SHP77 treated with DMSO at 0.1 percent for 48 hours (cell line): ENCODE data around the gene TMEM45A.
"Not testable (repeated sequence)": the region's sequence is repeated elsewhere in the genome, so short reads cannot be mapped to it uniquely, and the experiment has no call there.

ENCODE experiments used
- DNase-seq: peaks from one replicate; lab custom pipeline; 2025; lab: John Stamatoyannopoulos, UW

TMEM45A gene

DNA sequence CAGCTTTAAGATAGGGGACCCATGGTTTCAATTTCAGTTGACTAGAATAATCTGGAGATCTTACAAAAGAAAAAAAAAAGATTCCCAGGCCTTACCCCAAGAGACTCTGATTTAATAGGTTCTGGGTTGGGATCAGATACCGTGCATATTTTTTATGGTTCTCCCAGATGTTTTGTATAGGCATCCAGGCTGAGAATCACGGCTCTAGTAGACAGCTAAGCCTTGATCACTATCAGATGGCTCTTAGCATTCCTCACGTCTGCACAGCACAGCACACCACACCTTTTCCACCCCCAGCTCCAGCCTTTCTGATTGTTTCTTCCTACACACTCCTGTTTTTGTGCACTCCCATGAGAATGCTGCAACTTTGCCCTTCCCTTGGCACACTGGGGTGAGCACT is 40.8 kb downstream of the TMEM45A start:
- DNase-seq, result no peak

DNA sequence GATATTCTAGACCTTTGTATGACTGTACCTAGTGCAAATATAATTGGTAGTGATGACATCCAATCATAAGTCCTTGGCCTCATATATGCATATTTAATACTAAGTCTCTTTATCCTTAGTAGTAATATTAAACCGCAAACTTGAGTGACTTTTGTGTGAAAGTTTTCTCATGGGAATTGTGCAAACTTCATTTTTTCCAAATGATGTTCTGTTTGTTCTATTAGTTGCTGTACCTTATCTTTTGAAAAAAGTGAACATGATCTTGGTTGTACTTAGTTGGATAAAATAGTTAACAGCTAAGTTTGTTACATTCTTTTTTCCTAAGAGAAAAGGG is 43.2 kb downstream of the TMEM45A start:
- DNase-seq, result no peak

DNA sequence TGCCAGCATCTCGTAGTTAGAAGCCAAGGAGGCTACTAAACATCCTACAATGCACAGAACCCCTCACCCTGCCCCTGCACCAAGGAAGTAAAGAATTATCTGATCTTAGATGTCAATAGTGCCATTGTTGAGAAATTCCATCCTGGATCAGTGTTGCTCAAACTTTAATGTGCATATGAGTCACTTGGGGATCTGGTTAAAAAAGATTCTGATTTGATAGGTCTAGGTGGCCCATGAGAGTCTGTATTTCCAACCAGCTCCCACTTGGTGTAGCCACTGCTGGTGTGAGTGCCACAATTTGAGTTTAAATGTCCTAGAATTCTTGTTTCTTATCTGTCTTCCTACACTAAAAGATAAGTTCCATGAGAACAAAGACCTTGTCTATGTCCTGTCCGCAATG is 43.7 kb downstream of the TMEM45A start:
- no peak for DNase-seq

DNA sequence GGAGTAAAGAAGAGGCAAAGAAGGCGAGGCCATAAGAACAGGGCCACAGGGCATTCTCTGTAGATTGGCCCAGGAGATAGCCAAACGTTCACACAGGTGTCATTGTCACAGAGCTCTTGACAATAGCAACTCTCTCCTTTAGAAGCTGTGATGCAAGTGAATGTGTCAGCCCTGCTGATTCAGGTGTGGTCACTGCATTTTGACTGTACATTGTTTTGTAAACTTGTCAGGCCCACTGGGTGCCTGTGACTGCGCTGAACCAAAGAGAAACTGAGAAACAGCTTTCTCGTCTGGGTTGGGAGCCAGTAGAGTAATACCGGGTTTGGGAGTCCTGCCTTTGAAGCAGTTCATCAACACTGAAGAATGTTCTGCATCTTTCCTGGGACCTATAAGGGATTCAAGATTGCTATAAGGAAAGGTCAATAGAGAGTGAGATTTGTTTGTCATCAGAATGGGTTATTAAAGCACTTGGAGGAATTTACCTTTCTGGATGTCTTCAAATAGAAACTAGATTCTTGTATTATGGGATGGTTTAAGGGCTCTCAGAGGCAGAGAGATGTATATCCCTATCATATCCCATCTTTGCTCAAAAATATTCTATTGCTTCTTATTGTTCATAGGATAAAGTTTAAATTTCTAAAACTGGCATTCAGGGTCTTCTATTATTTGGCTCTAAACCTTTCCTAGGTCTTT is 45.4 kb downstream of the TMEM45A start:
- DNase-seq, result no peak

DNA sequence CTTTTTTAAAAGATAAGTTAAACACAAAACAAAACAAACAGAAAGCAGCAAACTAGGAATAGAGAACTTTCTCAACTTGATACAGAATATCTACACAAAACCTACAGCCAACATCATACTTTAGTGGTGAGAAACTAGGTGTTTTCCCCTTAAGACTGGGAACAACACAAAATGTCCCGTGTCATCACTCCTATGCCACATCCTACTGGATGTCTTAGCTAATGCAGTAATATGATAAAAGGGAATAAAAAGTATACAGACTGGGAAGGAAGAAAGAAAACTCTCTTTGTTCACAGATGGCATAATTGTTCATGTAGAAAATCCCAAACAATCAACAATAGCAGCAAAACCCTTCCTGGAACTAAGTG is 45.9 kb downstream of the TMEM45A start:
- no peak for DNase-seq

DNA sequence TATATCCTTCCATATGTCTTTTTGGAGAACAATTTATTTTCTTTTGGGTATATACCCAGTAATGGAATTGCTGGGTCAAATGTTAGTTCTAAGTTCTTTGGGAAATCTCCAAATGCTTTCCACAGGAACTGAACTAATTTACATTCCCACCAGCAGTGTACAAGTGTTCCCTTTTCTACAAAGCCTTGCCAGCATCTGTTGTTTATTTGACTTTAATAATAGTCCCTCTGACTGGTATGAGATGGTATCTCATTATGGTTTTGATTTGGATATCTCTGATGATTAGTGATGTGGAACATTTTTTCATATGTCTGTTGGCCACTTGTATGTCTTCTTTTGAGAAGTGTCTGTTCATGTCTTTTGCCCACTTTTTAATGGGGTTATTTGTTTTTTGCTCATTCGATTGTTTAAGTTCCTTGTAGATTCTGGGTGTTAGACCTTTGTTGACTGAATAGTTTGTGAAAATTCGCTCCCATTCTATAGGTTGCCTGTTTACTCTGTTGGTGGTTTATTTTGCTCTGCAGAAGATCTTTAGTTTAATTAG is 48.4 kb downstream of the TMEM45A start:
- DNase-seq, result no peak

DNA sequence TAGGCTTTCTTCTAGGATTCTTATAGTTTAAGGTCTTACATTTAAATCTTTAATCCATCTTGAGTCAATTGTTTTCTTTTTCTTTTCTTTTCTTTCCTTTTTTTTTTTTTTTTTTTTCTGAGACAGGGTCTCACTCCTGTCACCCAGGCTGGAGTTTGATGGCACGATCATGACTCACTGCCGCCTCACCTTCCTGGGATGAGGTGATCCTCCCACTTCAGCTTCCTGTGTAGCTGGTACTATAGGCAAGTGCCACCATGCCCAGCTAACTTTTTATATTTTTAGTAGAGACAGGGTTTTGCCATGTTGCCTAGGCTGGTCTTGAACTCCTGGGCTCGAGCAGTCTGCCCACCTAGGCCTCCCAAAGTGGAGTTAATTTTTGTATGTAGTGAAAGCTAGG is 49.0 kb downstream of the TMEM45A start:
- not testable (repeated sequence) for DNase-seq

DNA sequence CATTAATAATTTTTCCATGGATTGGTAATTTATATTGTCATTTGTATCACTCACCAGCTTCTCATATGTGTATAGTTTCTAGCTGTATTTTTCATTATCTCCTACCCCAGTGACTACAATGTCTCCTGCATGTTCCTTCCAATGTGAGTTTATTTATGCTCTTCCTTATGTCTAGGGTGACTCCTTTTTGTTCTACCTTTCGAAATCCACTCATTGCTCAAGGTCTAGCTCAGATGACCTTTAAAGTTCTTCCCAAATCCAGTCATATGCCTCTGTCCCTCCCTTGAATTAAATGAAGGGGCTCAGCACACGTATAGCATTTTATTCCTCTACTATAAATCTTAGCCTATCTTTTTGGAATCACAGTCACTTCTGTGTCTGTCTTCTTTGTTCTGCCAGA is 53.0 kb downstream of the TMEM45A start:
- DNase-seq, result no peak

DNA sequence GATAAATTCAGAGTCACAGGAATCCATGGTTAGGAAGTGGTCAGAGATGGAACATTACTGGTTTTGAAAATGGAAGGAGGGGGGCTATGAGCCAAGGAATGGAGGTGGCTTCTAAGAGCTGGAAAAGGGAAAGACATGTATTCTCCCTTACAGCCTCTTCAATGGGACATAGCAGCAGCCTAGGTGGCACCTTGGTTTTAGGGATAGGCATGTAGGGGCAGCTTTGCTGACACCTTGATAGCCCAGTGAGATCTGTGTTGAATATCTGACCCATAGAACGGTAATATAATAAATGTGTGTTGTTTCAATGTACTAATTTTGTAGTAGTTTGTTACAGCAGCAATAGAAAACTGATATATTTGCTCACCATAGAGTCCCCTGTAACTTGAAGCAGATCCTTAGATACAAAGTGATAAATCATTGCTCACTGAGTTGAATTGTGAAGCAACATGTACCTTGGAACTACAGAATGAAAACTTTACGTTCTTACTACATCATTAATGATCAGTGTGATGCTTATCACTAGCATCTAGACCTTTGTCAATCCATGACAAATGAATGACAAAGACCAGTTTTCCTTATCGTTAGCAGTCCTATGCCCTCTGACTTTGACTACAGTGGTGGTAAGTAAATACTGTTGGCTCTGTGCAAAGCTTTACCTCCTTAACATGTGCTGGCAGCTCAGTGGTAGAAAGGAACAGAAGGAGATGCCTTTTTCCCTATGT is 53.8 kb downstream of the TMEM45A start:
- DNase-seq, result no peak

DNA sequence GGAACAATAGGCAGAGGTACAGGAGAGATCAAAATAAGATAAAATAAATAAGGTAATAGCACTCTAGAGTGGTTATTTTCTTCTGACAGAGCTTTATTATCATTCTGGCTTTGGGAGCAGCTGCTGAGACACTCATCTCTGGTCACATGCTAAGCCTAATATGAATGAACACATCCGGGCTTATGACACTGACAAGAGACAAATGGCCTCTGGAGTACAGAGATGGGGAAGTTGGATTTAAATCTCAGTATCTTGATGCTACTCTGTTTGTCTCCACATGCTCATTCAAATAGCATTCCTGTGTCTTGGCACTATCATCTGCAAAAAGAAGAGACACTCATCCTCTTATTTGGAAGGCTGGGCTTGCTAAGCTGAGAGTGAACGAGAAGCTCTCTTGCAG is 55.6 kb downstream of the TMEM45A start:
- DNase-seq, result peak; percentile 32

DNA sequence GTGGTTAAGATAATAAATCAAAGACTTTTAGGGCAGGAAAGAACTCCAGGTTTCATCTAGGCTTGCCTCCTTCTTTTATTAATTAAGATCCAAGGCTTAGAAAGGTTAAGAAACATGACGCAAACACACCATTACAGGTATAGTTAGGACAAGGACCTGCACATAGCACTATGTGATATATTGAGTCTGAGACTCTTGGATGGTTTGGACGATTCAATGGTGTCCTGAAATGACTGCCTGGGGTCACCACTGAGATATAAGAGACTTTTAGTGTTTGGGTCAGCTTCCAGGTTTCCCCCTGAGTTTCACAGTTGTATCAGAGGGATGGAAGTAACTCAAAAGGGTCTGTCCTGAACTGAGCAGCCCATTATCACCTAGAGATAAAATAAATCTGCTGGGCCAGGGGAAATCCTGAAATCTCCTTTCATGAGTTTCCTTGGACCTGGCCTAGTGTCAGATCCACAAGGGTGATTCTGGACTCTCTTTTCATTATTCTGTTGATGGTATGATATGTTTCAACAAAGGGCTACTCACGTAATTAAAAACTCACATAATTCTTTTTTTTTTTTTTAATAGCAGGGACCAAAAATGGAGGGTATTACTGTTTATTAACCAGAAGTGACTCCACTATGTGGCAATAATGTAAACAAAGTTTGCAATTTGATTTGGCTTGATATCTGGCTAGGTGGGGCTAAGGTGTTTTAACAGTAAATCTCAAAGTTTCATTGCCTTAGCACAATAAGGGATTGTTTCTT is 61.4 kb downstream of the TMEM45A start:
- DNase-seq, result no peak

DNA sequence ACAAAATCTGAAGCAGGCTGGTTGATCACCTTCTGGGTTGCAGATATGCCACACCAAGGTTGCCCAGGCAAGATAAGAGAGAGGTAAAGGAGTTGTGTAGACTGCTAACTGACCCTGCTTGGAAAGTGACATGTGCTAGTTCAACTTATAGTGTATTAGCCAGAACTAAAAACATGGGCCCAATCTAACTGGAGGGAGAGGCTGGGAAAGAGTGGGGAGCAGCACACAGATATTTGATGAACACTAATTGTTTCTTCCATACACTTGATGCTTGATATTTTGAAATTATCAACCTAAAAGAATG is 61.9 kb downstream of the TMEM45A start:
- no peak for DNase-seq

DNA sequence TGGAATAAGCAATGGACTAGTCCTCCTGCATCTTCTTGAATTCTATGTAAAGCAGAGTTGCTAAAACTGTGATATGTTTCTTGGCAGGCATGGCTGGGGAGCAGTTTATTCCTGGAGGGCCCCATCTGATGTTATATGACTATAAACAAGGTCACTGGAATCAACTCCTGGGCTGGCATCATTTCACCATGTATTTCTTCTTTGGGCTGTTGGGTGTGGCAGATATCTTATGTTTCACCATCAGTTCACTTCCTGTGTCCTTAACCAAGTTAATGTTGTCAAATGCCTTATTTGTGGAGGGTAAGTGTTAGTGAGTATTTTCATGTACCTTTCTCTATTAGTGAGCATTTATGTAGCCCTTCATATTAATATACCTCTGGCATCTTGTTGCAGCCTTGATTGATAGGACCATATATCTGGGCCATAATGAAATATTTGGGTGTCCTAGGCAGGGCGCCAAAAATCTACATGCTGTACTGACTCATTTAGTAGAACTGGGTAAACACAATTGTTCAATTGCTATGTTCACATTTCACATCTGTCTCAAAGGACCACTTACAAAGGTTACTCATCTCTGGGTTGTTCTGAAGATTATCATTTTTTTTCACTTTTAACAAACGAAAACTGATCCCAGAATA is 64.4 kb downstream of the TMEM45A start:
- no peak for DNase-seq

DNA sequence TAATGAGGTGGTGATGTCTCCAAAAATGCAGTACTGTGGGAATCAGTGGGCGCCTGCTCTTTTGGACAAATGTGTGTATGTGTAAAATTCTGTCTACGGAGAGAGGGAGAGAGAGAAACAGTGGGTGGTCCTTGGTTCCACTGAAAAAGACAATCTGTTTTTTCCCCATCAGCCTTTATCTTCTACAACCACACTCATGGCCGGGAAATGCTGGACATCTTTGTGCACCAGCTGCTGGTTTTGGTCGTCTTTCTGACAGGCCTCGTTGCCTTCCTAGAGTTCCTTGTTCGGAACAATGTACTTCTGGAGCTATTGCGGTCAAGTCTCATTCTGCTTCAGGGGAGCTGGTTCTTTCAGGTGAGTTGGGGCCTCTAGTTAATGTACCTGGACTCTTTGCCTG is 65.8 kb downstream of the TMEM45A start:
- DNase-seq, result no peak

DNA sequence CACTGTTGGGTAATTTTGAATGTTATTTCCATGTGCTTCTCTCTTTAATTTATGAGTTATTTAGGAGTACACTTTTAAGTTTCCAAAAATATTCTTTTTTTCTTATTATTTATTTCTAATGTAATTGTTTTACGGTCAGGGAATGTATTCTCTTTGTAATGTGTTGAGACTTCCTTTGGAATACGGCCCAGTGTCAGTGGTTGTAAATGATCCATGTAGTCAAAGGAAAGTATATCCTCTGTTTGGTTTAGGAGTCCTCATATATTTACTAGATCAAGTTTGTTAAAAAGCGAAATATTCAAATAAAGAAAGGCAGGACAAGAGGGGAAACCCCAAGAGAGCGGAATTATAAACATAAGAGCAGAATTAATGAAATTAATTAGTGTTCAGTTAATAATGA is 68.0 kb downstream of the TMEM45A start:
- DNase-seq, result no peak

DNA sequence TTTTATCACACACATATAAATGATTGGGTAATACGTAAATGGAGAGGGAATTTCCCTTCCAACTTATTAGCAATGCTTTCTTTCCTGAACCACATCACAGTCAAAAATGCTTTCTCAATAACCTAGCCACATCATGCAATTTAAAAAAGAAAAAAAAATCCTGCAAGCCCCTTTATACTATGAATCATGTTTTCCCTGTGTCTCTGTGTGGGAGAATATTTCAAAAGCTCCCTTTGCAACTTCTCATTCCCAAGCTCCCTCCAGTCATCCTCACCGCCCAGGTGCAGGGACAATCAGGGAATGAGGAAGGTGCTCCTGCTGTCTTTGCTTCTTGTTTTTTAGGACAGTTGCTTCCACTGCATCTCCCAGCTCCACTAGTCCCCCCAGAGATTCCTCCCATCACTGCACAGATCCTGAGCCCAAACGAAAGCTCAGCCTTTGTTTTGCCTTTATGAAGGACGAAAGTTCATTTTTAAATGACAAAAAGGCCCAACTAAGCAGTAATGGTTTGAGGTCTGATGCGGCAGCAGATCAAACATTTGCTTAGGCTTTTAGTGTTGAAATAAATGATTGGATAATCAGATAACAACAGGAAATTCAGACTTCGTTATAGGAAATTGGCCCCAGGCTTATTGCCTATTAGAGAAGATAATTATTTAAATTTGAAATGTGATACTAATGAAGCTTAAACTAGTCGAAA is 69.2 kb downstream of the TMEM45A start:
- DNase-seq, result no peak

DNA sequence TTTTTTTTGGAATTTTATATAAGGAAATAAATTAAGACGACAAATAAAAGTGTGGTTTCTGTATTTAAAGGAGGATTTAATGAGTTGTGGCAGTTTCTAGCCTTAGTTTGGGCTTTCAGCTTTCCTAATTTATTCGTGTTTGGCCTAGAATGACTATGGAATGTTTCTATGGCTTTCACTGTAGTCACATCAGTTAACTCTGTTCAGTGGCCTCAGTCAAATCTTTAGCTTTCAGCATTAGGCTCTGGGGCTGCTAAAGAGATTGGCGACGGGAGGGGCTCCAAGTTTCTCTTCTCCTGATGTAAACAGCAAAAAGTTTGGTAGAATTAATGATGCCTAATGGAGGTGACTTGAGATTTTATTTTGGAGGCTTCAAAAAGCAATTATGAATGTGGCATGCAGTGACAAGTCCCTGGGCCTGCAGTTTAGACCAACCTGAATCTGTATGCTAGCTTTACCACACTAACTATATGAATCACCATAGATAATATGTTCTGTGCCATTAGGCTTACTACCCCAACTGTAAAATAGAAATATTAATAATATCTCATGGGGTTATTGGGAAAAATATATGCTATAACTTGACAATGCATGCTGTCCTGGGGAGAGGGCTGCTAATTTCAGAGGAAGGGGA is 69.9 kb downstream of the TMEM45A start:
- no peak for DNase-seq

DNA sequence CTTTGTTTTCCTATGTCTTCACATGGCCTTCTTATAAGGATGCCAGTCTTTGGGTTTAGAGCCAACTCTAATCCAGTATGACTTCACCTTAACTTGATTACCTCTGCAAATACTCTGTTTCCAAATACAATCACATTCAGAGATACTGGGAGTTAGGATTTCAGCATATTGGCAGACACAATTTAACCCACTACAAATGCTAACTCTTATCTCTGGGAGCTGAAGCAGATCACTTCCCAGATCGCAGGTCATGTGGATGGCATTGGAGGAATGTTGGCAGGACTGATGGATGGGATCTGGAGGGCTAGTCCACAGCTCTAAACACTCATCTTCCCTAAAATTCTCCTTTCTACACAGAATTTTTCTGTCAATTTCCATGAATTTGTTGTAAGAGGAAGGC is 70.8 kb downstream of the TMEM45A start:
- no peak for DNase-seq

DNA sequence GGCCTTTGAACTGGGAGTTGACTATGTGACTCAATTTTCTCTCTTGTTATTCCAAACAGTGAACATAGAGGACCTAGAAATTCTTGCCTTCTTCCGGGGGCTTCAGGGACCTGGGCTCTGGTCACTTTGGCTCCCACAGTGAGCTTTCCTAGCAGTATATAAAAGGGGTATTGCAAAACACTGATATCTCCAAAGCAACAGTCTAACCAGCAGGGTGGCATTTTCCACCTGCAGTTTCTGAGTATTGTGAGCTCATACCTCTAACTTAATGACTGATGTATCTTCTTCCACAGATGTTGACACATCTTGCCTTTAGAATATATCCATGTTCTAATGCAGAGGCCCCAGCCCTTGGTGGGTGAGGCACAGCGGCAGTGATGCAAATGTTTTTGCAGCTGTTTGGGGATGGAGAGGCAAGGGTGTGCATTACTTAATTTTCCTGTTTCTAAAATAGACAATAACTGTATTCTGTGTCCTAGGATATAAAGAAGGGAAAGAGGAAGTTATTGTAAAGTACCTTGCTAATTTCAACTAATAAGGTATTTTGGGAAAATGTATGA is 71.3 kb downstream of the TMEM45A start:
- no peak for DNase-seq

DNA sequence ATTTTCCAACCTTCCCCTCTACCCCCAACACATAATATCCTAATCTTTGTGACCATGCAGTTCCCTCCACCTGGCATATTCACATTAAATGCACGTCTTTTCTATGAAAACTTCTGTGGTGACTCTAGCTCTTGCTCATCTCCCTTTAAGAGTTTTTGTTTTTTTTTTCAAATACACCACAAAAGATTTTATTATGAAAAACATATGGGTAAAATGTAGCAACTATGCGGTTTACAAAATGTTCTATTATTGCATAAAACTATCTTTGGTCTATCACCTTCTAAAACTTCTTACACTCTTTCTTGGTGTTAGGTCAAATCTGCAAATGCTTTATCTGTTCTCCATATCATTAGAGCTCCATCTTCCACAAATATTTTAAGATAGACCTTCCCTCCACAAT is 78.4 kb downstream of the TMEM45A start:
- DNase-seq, result no peak

DNA sequence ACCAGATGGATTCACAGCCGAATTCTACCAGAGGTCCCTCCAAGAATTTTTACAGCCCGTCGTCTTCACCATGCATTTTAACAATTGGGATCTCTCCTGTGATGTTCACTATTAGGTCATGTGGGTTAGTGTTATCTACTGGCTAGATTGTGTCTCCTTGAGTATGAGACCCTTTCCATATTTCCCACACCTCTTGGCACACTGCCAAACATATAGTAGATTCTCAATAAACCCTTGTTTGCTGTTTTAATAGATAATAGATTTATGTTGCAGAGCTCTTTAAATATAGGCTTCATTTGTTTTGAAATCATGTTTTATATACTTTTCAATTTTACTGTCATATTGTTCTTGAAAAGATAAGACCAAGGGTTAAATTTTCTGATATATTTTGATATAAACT is 82.1 kb downstream of the TMEM45A start:
- no peak for DNase-seq
